HepG2 (cell line): ENCODE measurements around the gene ZNF282. TPM values are rescaled to one million over a fixed set of nuclear protein-coding genes. Genes with fewer than 3 reads are reported as not detected.

ENCODE experiments used
- ARNT2 ChIP-seq: sonication (generic); formaldehyde crosslinking; IDR thresholded peaks from 2 replicates; pipeline ENCODE4 v1.8.0; 2022; ENCODE audit warnings: mild to moderate bottlenecking, low read depth, missing genetic modification reagents, moderate library complexity
- BRCA1 ChIP-seq: sonication (generic); formaldehyde crosslinking; IDR thresholded peaks from 2 replicates; pipeline ENCODE4 v1.4.0; 2020; ENCODE audit warnings: missing genetic modification reagents
- EED ChIP-seq: sonication (generic); formaldehyde crosslinking; IDR thresholded peaks from 2 replicates; pipeline ENCODE4 v1.5.0; 2020; ENCODE audit warnings: mild to moderate bottlenecking, missing genetic modification reagents
- ELF1 ChIP-seq: sonication (generic); formaldehyde crosslinking; IDR thresholded peaks from 2 replicates; pipeline ENCODE4 v1.4.0; 2020; ENCODE audit warnings: missing genetic modification reagents
- ESRRA ChIP-seq: sonication (generic); formaldehyde crosslinking; IDR thresholded peaks from 2 replicates; pipeline ENCODE4 v1.5.1; 2020; ENCODE audit warnings: mild to moderate bottlenecking, low read depth, missing genetic modification reagents
- FOXK2 ChIP-seq: fragments of 450-650 bp; IDR thresholded peaks from 2 replicates; pipeline ENCODE4 v1.6.1; 2016
- GRHL1 ChIP-seq: sonication (generic); formaldehyde crosslinking; conservative IDR thresholded peaks from 2 replicates; pipeline ENCODE4 v1.8.0; 2022; ENCODE audit warnings: missing genetic modification reagents
- MEIS1 ChIP-seq: sonication (generic); formaldehyde crosslinking; IDR thresholded peaks from 2 replicates; pipeline ENCODE4 v1.9.0; 2021; ENCODE audit warnings: mild to moderate bottlenecking, missing genetic modification reagents, moderate library complexity, borderline replicate concordance
- NCOA2 ChIP-seq: sonication (generic); formaldehyde crosslinking; IDR thresholded peaks from 2 replicates; pipeline ENCODE4 v1.8.0; 2022; ENCODE audit warnings: inconsistent platforms
- PHF5A ChIP-seq: IDR thresholded peaks from one replicate; pipeline ENCODE4 v1.6.1; 2018; ENCODE audit warnings: low read depth, missing genetic modification reagents; ENCODE audit not compliant: unreplicated experiment
- RBAK ChIP-seq: sonication (generic); formaldehyde crosslinking; IDR thresholded peaks from 2 replicates; pipeline ENCODE4 v1.5.1; 2020; ENCODE audit warnings: mild to moderate bottlenecking, missing genetic modification reagents
- SP5 ChIP-seq: IDR thresholded peaks from 2 replicates; pipeline ENCODE4 v1.6.1; 2016; ENCODE audit warnings: low read depth, borderline replicate concordance
- SRSF1 ChIP-seq: fragments of 200-400 bp; formaldehyde crosslinking; optimal IDR thresholded peaks from 2 replicates; pipeline ENCODE3; 2017; ENCODE audit warnings: mild to moderate bottlenecking, low read depth, low read length, moderate library complexity
- TCF12 ChIP-seq, 2 experiments: fragments of 450-650 bp in 1 of 2; sonication (generic) in 1 of 2; formaldehyde crosslinking in 1 of 2; IDR thresholded peaks; 2 replicates each; pipeline versions ENCODE4 v1.6.1 to v1.8.0; 2017 to 2022; ENCODE audit warnings: antibody characterized with exemption in 1 of 2, mild to moderate bottlenecking in 1 of 2, missing genetic modification reagents in 1 of 2, moderate library complexity in 1 of 2
- THAP7 ChIP-seq: sonication (generic); formaldehyde crosslinking; IDR thresholded peaks from 2 replicates; pipeline ENCODE4 v1.8.1; 2023; ENCODE audit warnings: mild to moderate bottlenecking, missing genetic modification reagents
- ZHX1 ChIP-seq: sonication (generic); formaldehyde crosslinking; IDR thresholded peaks from 2 replicates; pipeline ENCODE4 v1.8.1; 2022; ENCODE audit warnings: low read depth, mild to moderate bottlenecking, missing genetic modification reagents
- ZNF274 ChIP-seq: sonication (generic); formaldehyde crosslinking; IDR thresholded peaks from 2 replicates; pipeline ENCODE4 v1.5.1; 2020; ENCODE audit warnings: mild to moderate bottlenecking, missing genetic modification reagents
- ZNF33A ChIP-seq: sonication (generic); formaldehyde crosslinking; IDR thresholded peaks from 2 replicates; pipeline ENCODE4 v1.5.1; 2020; ENCODE audit warnings: missing genetic modification reagents, mild to moderate bottlenecking, moderate library complexity, borderline replicate concordance
- ZNF446 ChIP-seq: sonication (generic); formaldehyde crosslinking; IDR thresholded peaks from 2 replicates; pipeline ENCODE4 v1.5.0; 2020; ENCODE audit warnings: mild to moderate bottlenecking, missing genetic modification reagents
- ZNF460 ChIP-seq: sonication (generic); formaldehyde crosslinking; IDR thresholded peaks from 2 replicates; pipeline ENCODE4 v1.5.1; 2020; ENCODE audit warnings: missing genetic modification reagents, mild to moderate bottlenecking, borderline replicate concordance
- ZNF629 ChIP-seq: sonication (generic); formaldehyde crosslinking; conservative IDR thresholded peaks from 2 replicates; pipeline ENCODE4 v1.5.0; 2020; ENCODE audit warnings: missing genetic modification reagents
- ZNF784 ChIP-seq: sonication (generic); formaldehyde crosslinking; IDR thresholded peaks from 2 replicates; pipeline ENCODE4 v1.5.1; 2020; ENCODE audit warnings: missing genetic modification reagents, mild to moderate bottlenecking, borderline replicate concordance
- polyA plus RNA-seq, 8 experiments: library from polyadenylated mRNA; depleted of rRNA in 3 of 8; stranded (reverse) in 7 of 8; unstranded in 1 of 8; fragments of >200 nt; fragmentation: Illumina TruSeq in 4 of 8; extraction: Trizol in 4 of 8; gene quantifications; 2 replicates each; pipeline versions ENCODE4 v1.2.1 to v1.2.3, GENCODE V29; 2011 to 2016; ENCODE audit warnings: low read depth in 4 of 8, missing spikeins in 1 of 8, mixed read lengths in 1 of 8; ENCODE audit not compliant: insufficient read depth in 1 of 8
- total RNA-seq, 5 experiments: library from RNA; depleted of rRNA; stranded (reverse); fragments of >200 nt; fragmentation: Illumina TruSeq; extraction: Trizol; gene quantifications; 2 replicates each; pipeline ENCODE4 v1.2.3, GENCODE V29; 2016; ENCODE audit warnings: low read depth in 1 of 5

The ZNF282 gene
- total and polyA plus RNA-seq, 2 of the 13 experiments (the other 11 are each of a cell fraction or from before 2014, with no cell fraction given): 9.1 to 20.9 TPM

- TF ChIP-seq ZNF274 (CRISPR knock-in tag) (no peak; the same call in 1 of the 2 replicates), PHF5A (CRISPR knock-in tag) (peak; percentile 76), SP5 (CRISPR knock-in tag) (peak; percentile 33; the same call in 1 of the 2 replicates), SRSF1 (no peak), MEIS1 (CRISPR knock-in tag) (peak; percentile 41; the same call in 1 of the 2 replicates), RBAK (no peak), NCOA2 (CRISPR knock-in tag) (no peak), FOXK2 (peak; percentile 57; the same call in 1 of the 2 replicates), ESRRA (peak; percentile 29; the same call in 1 of the 2 replicates), THAP7 (CRISPR knock-in tag) (no peak), ZNF33A (CRISPR knock-in tag) (peak; percentile 65; the same call in 1 of the 2 replicates), ZNF629 (CRISPR knock-in tag) (0 out of 2 replicates have a peak, but pooled peaks have one; percentile 13), TCF12 (IDR thresholded peaks at IDR 0.05) (no peak), TCF12 (CRISPR knock-in tag; IDR thresholded peaks at IDR 0.05) (no peak), ZNF460 (CRISPR knock-in tag) (peak; percentile 16; the same call in 1 of the 2 replicates), BRCA1 (CRISPR knock-in tag) (no peak), ZHX1 (CRISPR knock-in tag) (peak; percentile 45; the same call in 1 of the 2 replicates), GRHL1 (CRISPR knock-in tag) (no peak), ARNT2 (CRISPR knock-in tag) (peak; percentile 82), ZNF446 (peak; percentile 63; the same call in 1 of the 2 replicates), ELF1 (CRISPR knock-in tag) (no peak; the same call in 1 of the 2 replicates), ZNF784 (CRISPR knock-in tag) (peak; percentile 70; the same call in 1 of the 2 replicates), EED (CRISPR knock-in tag) (0 out of 2 replicates have a peak, but pooled peaks have one; percentile 41)
These were observed at the start of gene ZNF282 (continued) for GRCh38 chr7:149195180-149196150.
